GM12878 (cell line): ENCODE results near the gene SVIL. TPM values are rescaled to one million over a fixed set of nuclear protein-coding genes. Genes with fewer than 3 reads are reported as not detected.
"Not testable (repeated sequence)": the region's sequence is repeated elsewhere in the genome, so short reads cannot be mapped to it uniquely, and the experiment has no call there.

Experiments used
- ATAC-seq: fragments of 200-7000 bp; cut with Tn5 transposase; 3 replicates; pipeline ENCODE4 v1.9.1; 2020; ENCODE audit warnings: mild to moderate bottlenecking, moderate library complexity
- BruUV-seq: library from RNA; stranded (reverse); fragments of 400-500 nt; replicated peaks from 2 replicates; lab custom pipeline; 2021; lab: Mats Ljungman, UMichigan
- CTCF ChIA-PET: fragments of 300-600 bp; sonication (Branson Sonifier 250); formaldehyde crosslinking; extraction: SDS; loops from one replicate; lab custom pipeline; 2021; ENCODE audit warnings: inconsistent platforms; lab: Yijun Ruan, JAX
- POLR2A ChIA-PET: fragments of 350-600 bp; formaldehyde crosslinking; extraction: SDS; loops from one replicate; lab custom pipeline; 2021; ENCODE audit warnings: inconsistent platforms; lab: Charles Lee
- RAD21 ChIA-PET: fragments of 300-600 bp; sonication (Branson Sonifier 250); formaldehyde crosslinking; loops from one replicate; lab custom pipeline; 2023; ENCODE audit warnings: antibody characterized with exemption; ENCODE audit not compliant: unreplicated experiment; lab: Charles Lee
- SMC1A ChIA-PET: fragments of 300-600 bp; sonication (Branson Sonifier 250); formaldehyde crosslinking; loops from one replicate; lab custom pipeline; 2023; ENCODE audit not compliant: unreplicated experiment, uncharacterized antibody; lab: Charles Lee
- DNase-seq: peaks from one replicate; pipeline ENCODE4 v3.0.0-alpha.2; 2011; ENCODE audit warnings: low read depth, low spot score
- FAIRE-seq: peaks from 3 replicates; lab custom pipeline; 2011; peaks lifted over from hg19 to GRCh38; lab: Jason Lieb, UNC
- H2AFZ ChIP-seq: 2 replicates; pipeline ENCODE4 v1.6.0; 2011; ENCODE audit warnings: low read depth, low read length, control low read depth; ENCODE audit not compliant: control insufficient read depth
- H3K27ac ChIP-seq: 2 replicates; pipeline ENCODE4 v1.5.1; 2011; ENCODE audit warnings: control low read depth; ENCODE audit not compliant: control insufficient read depth, insufficient read depth
- H3K27me3 ChIP-seq, 2 experiments: replicated peaks in 1 of 2; 2 replicates each; pipeline versions ENCODE4 v1.6.0 to v1.6.1; 2011; ENCODE audit warnings: low read length in 1 of 2; ENCODE audit not compliant: control insufficient read depth in 2 of 2, insufficient read depth in 2 of 2
- H3K36me3 ChIP-seq, 2 experiments: 2 replicates each; pipeline ENCODE4 v1.5.1; 2011; ENCODE audit warnings: low read length in 1 of 2; ENCODE audit not compliant: control insufficient read depth in 2 of 2, insufficient read depth in 2 of 2
- H3K4me1 ChIP-seq: 2 replicates; pipeline ENCODE4 v1.6.1; 2011; ENCODE audit warnings: mild to moderate bottlenecking, low read length, moderate library complexity, mixed read lengths; ENCODE audit not compliant: control insufficient read depth, insufficient read depth
- H3K4me2 ChIP-seq: 2 replicates; pipeline ENCODE4 v1.6.0; 2011; ENCODE audit warnings: control low read depth; ENCODE audit not compliant: control insufficient read depth, insufficient read depth
- H3K4me3 ChIP-seq: fragments of 200-600 bp; sonication (generic); 2 replicates; pipeline ENCODE4 v1.5.1; 2016
- H3K79me2 ChIP-seq: 2 replicates; pipeline ENCODE4 v1.6.0; 2011; ENCODE audit warnings: low read length; ENCODE audit not compliant: control insufficient read depth, insufficient read depth
- H3K9ac ChIP-seq: 2 replicates; pipeline ENCODE4 v1.8.0; 2011; ENCODE audit warnings: low read length, control low read depth, mixed read lengths; ENCODE audit not compliant: control insufficient read depth, insufficient read depth
- H3K9me3 ChIP-seq: replicated peaks from 3 replicates; pipeline ENCODE4 v1.5.1; 2011; ENCODE audit warnings: mild to moderate bottlenecking, low read length; ENCODE audit not compliant: control insufficient read depth, insufficient read depth
- H4K20me1 ChIP-seq: 2 replicates; pipeline ENCODE4 v1.6.0; 2011; ENCODE audit not compliant: control insufficient read depth, insufficient read depth
- MTA3 ChIP-seq: IDR thresholded peaks from 2 replicates; pipeline ENCODE4 v1.6.1; 2012; ENCODE audit warnings: low read length, inconsistent platforms, borderline replicate concordance
- SMAD1 ChIP-seq: fragments of 450-650 bp; IDR thresholded peaks from 2 replicates; pipeline ENCODE4 v1.6.1; 2018; ENCODE audit warnings: mild to moderate bottlenecking, low read depth; ENCODE audit not compliant: partially characterized antibody
- WGBS: methylation state at CpG from one replicate; pipeline ENCODE4 v1.1.6; 2016; ENCODE audit warnings: low lambda C conversion rate; ENCODE audit not compliant: insufficient replicate concordance, insufficient coverage; ENCODE audit errors: missing lambda C conversion rate; 5-methylcytosine and 5-hydroxymethylcytosine counted together
- in situ Hi-C: fragments of 300-500 bp; cut with MboI; formaldehyde crosslinking; loops from 9 replicates; pipeline ENCODE4 v1.14.3; 2018; ENCODE audit warnings: mixed read lengths
- intact Hi-C: fragments of 100-400 bp; cut with micrococcal nuclease; formaldehyde crosslinking; loops from one replicate; pipeline ENCODE4 v1.14.2; 2022; ENCODE audit not compliant: unreplicated experiment
- polyA plus RNA-seq, 11 experiments: library from polyadenylated mRNA; depleted of rRNA in 4 of 11; unstranded in 6 of 11; stranded (reverse) in 5 of 11; fragments of >200 nt; fragmentation: Nextera tagmentation in 4 of 11; fragmentation: Illumina TruSeq in 1 of 11; extraction: Ambion mirVana in 4 of 11; extraction: Trizol in 1 of 11; gene quantifications; 1 replicate in 1 of 11; 2 replicates in 10 of 11; pipeline versions ENCODE4 v1.2.1 to v1.2.3, GENCODE V29; 2011 to 2016; ENCODE audit warnings: inconsistent platforms in 2 of 11, missing spikeins in 2 of 11, low read depth in 1 of 11
- total RNA-seq, 4 experiments: library from RNA; depleted of rRNA in 3 of 4; stranded (reverse); fragments of >200 nt in 3 of 4; fragmentation: Illumina TruSeq in 1 of 4; extraction: Trizol in 1 of 4; gene quantifications; 2 replicates each; pipeline versions ENCODE4 v1.2.1 to v1.2.3, GENCODE V29; 2013 to 2021
- TF ChIP-seq, protein P1 (sequence below): IDR thresholded peaks from 2 replicates; pipeline ENCODE4 v1.6.1; 2011; ENCODE audit warnings: low read depth, low read length, improper control_type of control experiment, borderline replicate concordance

Gene SVIL
- total and polyA plus RNA-seq, 10 of the 15 experiments (the other 5 are each of a cell fraction or from before 2014, with no cell fraction given), result 0.22 to 1.9 (median 0.87) TPM

DNA sequence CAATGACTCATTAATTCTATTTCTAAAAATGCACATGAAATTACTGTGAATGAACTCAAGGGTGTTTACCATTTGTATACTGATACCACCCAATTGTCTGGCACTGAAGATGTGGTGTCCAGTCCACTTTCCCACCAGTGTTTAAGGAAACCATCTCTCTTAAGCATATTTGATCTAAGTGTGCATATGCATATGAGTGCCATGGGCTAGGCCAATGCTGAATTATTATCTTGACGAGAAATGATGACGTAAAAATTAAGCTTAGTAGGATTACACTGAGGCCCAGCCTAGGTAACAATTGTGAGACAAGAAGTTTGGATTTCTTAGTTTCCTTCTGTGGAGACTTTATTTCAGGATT is 59.7 kb downstream of the SVIL start:
- CTCF ChIA-PET, result interaction anchor here (0.7 to 1.5 kb wide), 2 partner anchors 11 to 15 kb away, joined by 3 to 5 read pairs; no protein-coding TSS in a partner anchor
- RAD21 ChIA-PET, result no interaction called here

DNA sequence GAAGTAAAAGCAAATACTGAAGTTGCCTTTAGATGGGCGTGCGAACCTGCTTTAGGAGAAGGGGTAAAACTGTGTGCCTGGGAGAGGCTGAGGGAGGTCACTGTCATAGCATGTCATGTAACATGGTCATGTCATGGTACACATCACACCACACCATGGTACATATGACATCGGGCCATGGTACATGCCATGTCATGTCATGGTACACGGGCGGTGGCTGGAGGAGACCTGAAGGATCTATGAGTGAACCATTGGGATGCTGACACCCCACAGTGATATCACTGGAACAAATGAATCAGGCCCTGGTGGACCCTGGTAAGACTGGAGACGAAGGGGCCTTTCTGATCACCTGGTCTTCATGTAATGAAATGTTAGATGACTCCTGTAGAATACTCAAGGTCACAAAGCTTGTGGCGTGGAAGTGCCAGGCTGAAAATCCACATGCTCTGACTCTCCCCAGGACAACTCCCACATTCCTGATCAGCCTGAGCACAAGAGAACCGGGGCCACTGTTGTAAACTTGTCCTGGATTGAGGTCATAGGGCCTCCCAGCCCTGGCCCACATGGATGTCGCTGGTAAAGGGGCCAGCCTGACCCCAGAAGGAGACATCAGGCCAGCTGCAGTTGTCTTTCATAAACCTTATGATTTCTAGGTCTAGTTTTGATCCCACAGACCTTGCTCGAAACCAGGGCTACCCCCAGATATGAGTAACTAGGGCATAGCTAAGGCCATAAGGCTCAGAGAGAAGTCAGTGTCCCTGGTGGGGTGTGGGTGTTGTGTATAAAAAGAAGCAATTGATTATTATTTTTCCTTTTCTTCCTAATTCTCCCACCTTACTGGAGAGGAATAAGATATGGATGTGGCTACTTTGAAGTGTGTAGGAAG is 60.3 kb downstream of the SVIL start:
- BruUV-seq, H3K27me3 ChIP-seq, H3K9me3 ChIP-seq, H4K20me1 ChIP-seq, in situ Hi-C loops, DNase-seq, POLR2A ChIA-PET, RAD21 ChIA-PET, H3K9ac ChIP-seq, H3K36me3 ChIP-seq, H3K79me2 ChIP-seq, H3K4me3 ChIP-seq, H3K4me1 ChIP-seq, H3K27ac ChIP-seq, H2AFZ ChIP-seq, H3K4me2 ChIP-seq, intact Hi-C loops, FAIRE-seq: not testable (repeated sequence)
- ChIA-PET CTCF (interaction anchor here (0.7 to 1.5 kb wide), 2 partner anchors 12 to 16 kb away, joined by 3 to 5 read pairs; no protein-coding TSS in a partner anchor), SMC1A (interaction anchor here (0.7 kb wide), 1 partner anchor 12 kb away, joined by 3 read pairs; no protein-coding TSS in a partner anchor)
- peak; percentile 38 for ATAC-seq
- 35% methylated on average over 9 of the region's 10 CpGs for WGBS

More for the DNA sequence above, 59.7 kb downstream of the SVIL start:
- Histone ChIP-seq H4K20me1 (no peaks in the 10 kb centered on the region), H3K27me3 (no peaks in the 10 kb centered on the region), H3K9ac (no peak overlapping the region), H3K4me2 (no peak overlapping the region), H2AFZ (no peak overlapping the region), H3K79me2 (no peaks in the 10 kb centered on the region), H3K4me1 (no peaks in the 10 kb centered on the region), H3K27ac (no peak overlapping the region), H3K36me3 (no peaks in the 10 kb centered on the region; a peak in 1 of 4 replicates), H3K4me3 (no peak overlapping the region), H3K9me3 (no peaks in the 10 kb centered on the region)
- no peak for DNase-seq
- ChIA-PET POLR2A (no interaction called here), SMC1A (interaction anchor here (0.7 kb wide), 1 partner anchor 12 kb away, joined by 3 read pairs; no protein-coding TSS in a partner anchor)
- TF ChIP-seq, protein P1, sequence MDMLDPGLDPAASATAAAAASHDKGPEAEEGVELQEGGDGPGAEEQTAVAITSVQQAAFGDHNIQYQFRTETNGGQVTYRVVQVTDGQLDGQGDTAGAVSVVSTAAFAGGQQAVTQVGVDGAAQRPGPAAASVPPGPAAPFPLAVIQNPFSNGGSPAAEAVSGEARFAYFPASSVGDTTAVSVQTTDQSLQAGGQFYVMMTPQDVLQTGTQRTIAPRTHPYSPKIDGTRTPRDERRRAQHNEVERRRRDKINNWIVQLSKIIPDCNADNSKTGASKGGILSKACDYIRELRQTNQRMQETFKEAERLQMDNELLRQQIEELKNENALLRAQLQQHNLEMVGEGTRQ, result no peak
- TF ChIP-seq MTA3 (no peak), SMAD1 (no peak)
- no TSS peak for BruUV-seq
- intact Hi-C loops (no loop called here), in situ Hi-C loops (no loop called here)
- WGBS, result 82% methylated on average over 2 of the region's 2 CpGs
- FAIRE-seq, result no peak
- no peak; the same call in 2 of the 3 replicates for ATAC-seq

DNA sequence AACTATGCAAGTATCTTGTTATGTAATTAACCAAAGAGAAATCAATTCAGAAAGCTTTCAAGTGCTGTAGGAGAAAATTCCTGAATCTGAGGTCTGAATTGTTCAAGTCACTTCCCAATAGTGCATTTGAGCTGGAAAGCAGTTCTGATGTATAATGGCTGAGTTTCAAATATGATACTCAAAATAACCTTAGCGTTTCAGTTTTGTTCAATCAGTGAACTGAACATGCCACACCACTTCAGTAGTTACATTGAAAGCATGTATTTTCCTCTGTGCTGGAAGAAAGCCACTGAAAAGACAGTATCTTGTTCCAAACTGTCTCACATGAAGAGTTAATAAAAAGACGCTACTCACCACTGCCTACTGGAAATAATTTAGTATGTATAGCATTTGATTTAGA is 64.5 kb downstream of the SVIL start:
- SMC1A ChIA-PET, result interaction anchor here (0.9 to 1.0 kb wide), 2 partner anchors 11 to 163 kb away, joined by 3 read pairs; no protein-coding TSS in a partner anchor
- RAD21 ChIA-PET, DNase-seq, H3K4me3 ChIP-seq, H3K4me2 ChIP-seq, H3K9me3 ChIP-seq, H2AFZ ChIP-seq, H3K27ac ChIP-seq, H3K79me2 ChIP-seq, H4K20me1 ChIP-seq, H3K9ac ChIP-seq, H3K4me1 ChIP-seq, in situ Hi-C loops, intact Hi-C loops, H3K36me3 ChIP-seq, H3K27me3 ChIP-seq, BruUV-seq, POLR2A ChIA-PET: not testable (repeated sequence)
- ATAC-seq (peak; percentile 51), FAIRE-seq (peak; percentile 75)
- 15% methylated on average over 2 of the region's 2 CpGs for WGBS
- CTCF ChIA-PET, result interaction anchor here (1.1 to 4.7 kb wide), 6 partner anchors 11 to 177 kb away, joined by 3 to 27 read pairs (median 4); no protein-coding TSS in a partner anchor
